HepG2 (cell line): ENCODE measurements around the gene MRPL27. TPM values are rescaled to one million over a fixed set of nuclear protein-coding genes. Genes with fewer than 3 reads are reported as not detected.

Experiments used
- ATAC-seq: fragments of 200-7000 bp; cut with Tn5 transposase; 3 replicates; pipeline ENCODE4 v1.9.1; 2020; ENCODE audit warnings: mild to moderate bottlenecking, moderate library complexity
- BruUV-seq: library from RNA; stranded (reverse); fragments of 400-500 nt; replicated peaks from 2 replicates; lab custom pipeline; 2021; lab: Mats Ljungman, UMichigan
- CTCF ChIA-PET: fragments of 300-600 bp; formaldehyde crosslinking; extraction: SDS; loops from one replicate; lab custom pipeline; 2021; ENCODE audit warnings: low total read pairs, inconsistent platforms, low intra/inter-chr PET ratio; lab: Yijun Ruan, JAX
- POLR2A ChIA-PET: fragments of 350-600 bp; sonication (Branson Sonifier 250); formaldehyde crosslinking; loops from one replicate; lab custom pipeline; 2020; ENCODE audit warnings: antibody characterized with exemption, inconsistent platforms; lab: Yijun Ruan, JAX
- DNase-seq: peaks from one replicate; pipeline ENCODE4 v3.0.0-alpha.2; 2015; ENCODE audit warnings: low spot score
- FAIRE-seq: peaks from 3 replicates; lab custom pipeline; 2011; peaks lifted over from hg19 to GRCh38; lab: Jason Lieb, UNC
- H2AFZ ChIP-seq: one replicate; pipeline ENCODE4 v1.6.1; 2011; ENCODE audit warnings: low read length, inconsistent platforms
- H3K27ac ChIP-seq: fragments of 300-600 bp; 3 replicates; pipeline ENCODE4 v1.8.0; 2011; ENCODE audit warnings: mixed run types, mild to moderate bottlenecking, mixed read lengths, low read length, inconsistent platforms; ENCODE audit not compliant: insufficient read depth; ENCODE audit errors: extremely low read length
- H3K27me3 ChIP-seq, 2 experiments: fragments of 200-600 bp in 1 of 2; 2 replicates in 1 of 2; 3 replicates in 1 of 2; pipeline versions ENCODE4 v1.6.0 to v1.8.0; 2011; ENCODE audit warnings: low read length in 2 of 2, mild to moderate bottlenecking in 2 of 2, moderate library complexity in 2 of 2, inconsistent platforms in 1 of 2; ENCODE audit not compliant: insufficient read depth in 2 of 2, control insufficient read depth in 1 of 2
- H3K36me3 ChIP-seq, 2 experiments: fragments of 200-600 bp in 1 of 2; replicated peaks in 1 of 2; 2 replicates in 1 of 2; 3 replicates in 1 of 2; pipeline versions ENCODE4 v1.5.1 to v1.8.0; 2011; ENCODE audit warnings: low read length in 2 of 2, inconsistent platforms in 1 of 2; ENCODE audit not compliant: insufficient read depth in 2 of 2, control insufficient read depth in 1 of 2
- H3K4me1 ChIP-seq: 2 replicates; pipeline ENCODE4 v1.5.1; 2012; ENCODE audit warnings: low read length, inconsistent platforms; ENCODE audit not compliant: insufficient read depth
- H3K4me2 ChIP-seq: 2 replicates; pipeline ENCODE4 v1.6.0; 2011; ENCODE audit warnings: low read depth, low read length, inconsistent platforms
- H3K4me3 ChIP-seq, 3 experiments: fragments of 200-600 bp in 1 of 3; sonication (generic), shearing (Covaris generic) in 1 of 3; replicated peaks in 1 of 3; 2 replicates each; pipeline ENCODE4 v1.5.1; 2011 to 2016; ENCODE audit warnings: low read length in 3 of 3, inconsistent platforms in 2 of 3, low read depth in 2 of 3, mild to moderate bottlenecking in 2 of 3, control low read depth in 1 of 3, mixed read lengths in 1 of 3; ENCODE audit not compliant: insufficient read depth in 1 of 3
- H3K79me2 ChIP-seq: one replicate; pipeline ENCODE4 v1.6.1; 2011; ENCODE audit warnings: low read length, inconsistent platforms; ENCODE audit not compliant: insufficient read depth
- H3K9ac ChIP-seq: 2 replicates; pipeline ENCODE4 v1.6.0; 2011; ENCODE audit warnings: mild to moderate bottlenecking, low read depth, low read length, inconsistent platforms; ENCODE audit not compliant: insufficient read depth
- H3K9me3 ChIP-seq: 2 replicates; pipeline ENCODE4 v1.5.1; 2012; ENCODE audit warnings: mild to moderate bottlenecking, low read length
- H4K20me1 ChIP-seq: 2 replicates; pipeline ENCODE4 v1.6.0; 2011; ENCODE audit warnings: inconsistent platforms, mild to moderate bottlenecking, low read length, moderate library complexity; ENCODE audit not compliant: insufficient read depth
- EZH2 ChIP-seq: conservative IDR thresholded peaks from 2 replicates; pipeline ENCODE4 v1.6.1; 2012; ENCODE audit warnings: mild to moderate bottlenecking, low read depth, low read length, moderate library complexity
- HNRNPK ChIP-seq: fragments of 200-400 bp; formaldehyde crosslinking; IDR thresholded peaks from 2 replicates; pipeline ENCODE4 v1.6.1; 2018; ENCODE audit warnings: low read length, low read depth, moderate library complexity, mild to moderate bottlenecking; ENCODE audit not compliant: poor library complexity, severe bottlenecking
- REL ChIP-seq: sonication (generic); formaldehyde crosslinking; conservative IDR thresholded peaks from 2 replicates; pipeline ENCODE4 v1.8.0; 2022; ENCODE audit warnings: mild to moderate bottlenecking, missing genetic modification reagents, moderate library complexity
- RELA ChIP-seq: sonication (generic); formaldehyde crosslinking; IDR thresholded peaks from 2 replicates; pipeline ENCODE4 v1.4.0; 2020; ENCODE audit warnings: missing genetic modification reagents
- SRSF9 ChIP-seq: fragments of 200-400 bp; formaldehyde crosslinking; IDR thresholded peaks from 2 replicates; pipeline ENCODE4 v1.6.1; 2018; ENCODE audit warnings: borderline replicate concordance, mild to moderate bottlenecking, low read depth, low read length; ENCODE audit not compliant: insufficient read depth, poor library complexity, severe bottlenecking
- ZBTB20 ChIP-seq: sonication (generic); formaldehyde crosslinking; IDR thresholded peaks from 2 replicates; pipeline ENCODE4 v1.8.1; 2023; ENCODE audit warnings: missing genetic modification reagents, low read depth, mild to moderate bottlenecking, borderline replicate concordance
- ZMYM2 ChIP-seq: sonication (generic); formaldehyde crosslinking; IDR thresholded peaks from 2 replicates; pipeline ENCODE4 v1.8.0; 2022; ENCODE audit warnings: mild to moderate bottlenecking, missing genetic modification reagents
- ZNF34 ChIP-seq: sonication (generic); formaldehyde crosslinking; IDR thresholded peaks from 2 replicates; pipeline ENCODE4 v1.4.0; 2020; ENCODE audit warnings: mild to moderate bottlenecking, missing genetic modification reagents, borderline replicate concordance
- WGBS: methylation state at CpG from one replicate; pipeline ENCODE4 v1.1.6; 2017; ENCODE audit warnings: low lambda C conversion rate; 5-methylcytosine and 5-hydroxymethylcytosine counted together
- in situ Hi-C: cut with HindIII; loops from 2 replicates; pipeline ENCODE4 v1.10.0; 2017; ENCODE audit warnings: low pct_unique_long_range_greater_than_20kb; ENCODE audit not compliant: extremely low pct_ligation_motif_present
- intact Hi-C: fragments of 100-400 bp; cut with micrococcal nuclease; formaldehyde crosslinking; loops from one replicate; pipeline ENCODE4 v1.10.0; 2022; ENCODE audit not compliant: unreplicated experiment
- polyA plus RNA-seq, 8 experiments: library from polyadenylated mRNA; depleted of rRNA in 3 of 8; stranded (reverse) in 7 of 8; unstranded in 1 of 8; fragments of >200 nt; fragmentation: Illumina TruSeq in 4 of 8; extraction: Trizol in 4 of 8; gene quantifications; 2 replicates each; pipeline versions ENCODE4 v1.2.1 to v1.2.3, GENCODE V29; 2011 to 2016; ENCODE audit warnings: low read depth in 4 of 8, missing spikeins in 1 of 8, mixed read lengths in 1 of 8; ENCODE audit not compliant: insufficient read depth in 1 of 8
- total RNA-seq, 5 experiments: library from RNA; depleted of rRNA; stranded (reverse); fragments of >200 nt; fragmentation: Illumina TruSeq; extraction: Trizol; gene quantifications; 2 replicates each; pipeline ENCODE4 v1.2.3, GENCODE V29; 2016; ENCODE audit warnings: low read depth in 1 of 5
- TF ChIP-seq, protein P1 (sequence below): sonication (generic); formaldehyde crosslinking; IDR thresholded peaks from 2 replicates; pipeline ENCODE4 v1.5.0; 2020; ENCODE audit warnings: missing genetic modification reagents, mild to moderate bottlenecking, borderline replicate concordance
- TF ChIP-seq, protein P2 (sequence below): sonication (generic); formaldehyde crosslinking; IDR thresholded peaks from 2 replicates; pipeline ENCODE4 v1.8.0; 2023; ENCODE audit warnings: mild to moderate bottlenecking, missing genetic modification reagents
- TF ChIP-seq, protein P3 (sequence below): sonication (generic); formaldehyde crosslinking; IDR thresholded peaks from 2 replicates; pipeline ENCODE4 v1.4.0; 2020; ENCODE audit warnings: missing genetic modification reagents, borderline replicate concordance
- TF ChIP-seq, protein P4 (sequence below): sonication (generic); IDR thresholded peaks from 2 replicates; pipeline ENCODE4 v1.6.1; 2016; ENCODE audit warnings: low read depth, borderline replicate concordance
- TF ChIP-seq, protein P5 (sequence below): sonication (generic); formaldehyde crosslinking; IDR thresholded peaks from 2 replicates; pipeline ENCODE4 v1.5.1; 2020; ENCODE audit warnings: mild to moderate bottlenecking, missing genetic modification reagents, moderate library complexity
- TF ChIP-seq, protein P6 (sequence below): IDR thresholded peaks from 2 replicates; pipeline ENCODE4 v1.6.1; 2012; ENCODE audit warnings: inconsistent platforms

MRPL27 gene
- total and polyA plus RNA-seq, 2 of the 13 experiments (the other 11 are each of a cell fraction or from before 2014, with no cell fraction given): 137 to 217 TPM

DNA sequence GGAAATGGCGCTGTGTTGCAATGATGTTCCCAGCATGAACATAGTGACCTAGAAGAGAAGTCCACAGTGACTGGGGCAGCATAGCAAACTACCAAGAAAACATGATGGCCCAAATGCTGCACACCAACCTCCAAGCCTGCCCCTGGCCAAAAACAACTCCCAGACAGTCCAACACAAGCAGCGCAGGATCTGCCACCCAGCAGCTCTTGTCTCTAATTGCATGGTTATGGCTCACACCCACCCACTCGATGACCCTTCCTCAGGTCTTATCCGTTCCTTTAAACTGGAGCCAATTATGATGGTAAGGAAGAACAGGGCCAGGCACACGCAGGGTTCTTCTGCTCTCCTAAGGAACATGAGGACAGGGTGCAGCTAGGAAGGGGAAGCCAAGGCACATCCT, 2.9 kb downstream of the MRPL27 start (continued):
- no peak for TF ChIP-seq REL (CRISPR knock-in tag)
- TF ChIP-seq, protein P1, sequence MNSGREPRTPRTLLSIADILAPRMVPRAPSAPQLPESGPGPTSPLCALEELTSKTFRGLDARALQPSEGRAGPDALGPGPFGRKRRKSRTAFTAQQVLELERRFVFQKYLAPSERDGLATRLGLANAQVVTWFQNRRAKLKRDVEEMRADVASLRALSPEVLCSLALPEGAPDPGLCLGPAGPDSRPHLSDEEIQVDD (CRISPR knock-in tag): no peak
- TF ChIP-seq, protein P2, sequence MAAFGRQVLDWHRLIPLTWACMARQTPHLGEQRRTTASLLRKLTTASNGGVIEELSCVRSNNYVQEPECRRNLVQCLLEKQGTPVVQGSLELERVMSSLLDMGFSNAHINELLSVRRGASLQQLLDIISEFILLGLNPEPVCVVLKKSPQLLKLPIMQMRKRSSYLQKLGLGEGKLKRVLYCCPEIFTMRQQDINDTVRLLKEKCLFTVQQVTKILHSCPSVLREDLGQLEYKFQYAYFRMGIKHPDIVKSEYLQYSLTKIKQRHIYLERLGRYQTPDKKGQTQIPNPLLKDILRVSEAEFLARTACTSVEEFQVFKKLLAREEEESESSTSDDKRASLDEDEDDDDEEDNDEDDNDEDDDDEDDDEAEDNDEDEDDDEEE: no peak
- TF ChIP-seq EZH2: no peak
- TF ChIP-seq, protein P3, sequence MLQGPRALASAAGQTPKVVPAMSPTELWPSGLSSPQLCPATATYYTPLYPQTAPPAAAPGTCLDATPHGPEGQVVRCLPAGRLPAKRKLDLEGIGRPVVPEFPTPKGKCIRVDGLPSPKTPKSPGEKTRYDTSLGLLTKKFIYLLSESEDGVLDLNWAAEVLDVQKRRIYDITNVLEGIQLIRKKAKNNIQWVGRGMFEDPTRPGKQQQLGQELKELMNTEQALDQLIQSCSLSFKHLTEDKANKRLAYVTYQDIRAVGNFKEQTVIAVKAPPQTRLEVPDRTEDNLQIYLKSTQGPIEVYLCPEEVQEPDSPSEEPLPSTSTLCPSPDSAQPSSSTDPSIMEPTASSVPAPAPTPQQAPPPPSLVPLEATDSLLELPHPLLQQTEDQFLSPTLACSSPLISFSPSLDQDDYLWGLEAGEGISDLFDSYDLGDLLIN (CRISPR knock-in tag): no peak

DNA sequence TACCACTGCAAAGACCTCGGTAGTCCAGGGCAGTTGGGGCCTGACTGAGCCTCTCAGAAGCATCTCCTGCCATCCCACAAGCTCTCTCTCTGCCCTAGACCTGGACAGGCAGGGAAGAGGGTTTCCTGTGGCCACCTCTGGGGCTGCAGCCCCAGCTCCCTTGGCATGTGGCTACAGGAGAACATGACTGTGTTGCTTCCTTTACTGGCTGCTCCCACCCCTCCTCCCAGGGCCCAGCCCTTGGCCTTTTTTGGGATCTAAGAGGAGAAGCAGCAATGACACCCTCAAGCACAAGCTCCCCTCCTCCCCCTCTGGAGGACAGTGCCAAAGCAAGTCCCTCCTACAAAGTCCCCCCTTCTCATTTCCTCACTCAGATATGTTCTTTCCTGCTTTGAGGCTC, 5.6 kb downstream of the MRPL27 start:
- no peak overlapping the region for H3K27ac ChIP-seq
- ATAC-seq (no peak), DNase-seq (no peak), FAIRE-seq (no peak)
- intact Hi-C loops (no loop called here), in situ Hi-C loops (no loop called here)
- H3K9me3 ChIP-seq: no peaks in the 10 kb centered on the region
- WGBS: 100% methylated on average over 1 of the region's 1 CpG
- H3K27me3 ChIP-seq: no peaks in the 10 kb centered on the region; a peak in 1 of 5 replicates
- POLR2A ChIA-PET: no interaction called here
- H3K9ac ChIP-seq: no peak overlapping the region
- H3K4me2 ChIP-seq: no peak overlapping the region
- H3K4me1 ChIP-seq: peaks cover 43% of the 10 kb centered on the region
- no TSS peak for BruUV-seq
- no peaks in the 10 kb centered on the region for H4K20me1 ChIP-seq
- CTCF ChIA-PET: no interaction called here
- peaks cover 29% of the 10 kb centered on the region for H3K79me2 ChIP-seq
- H2AFZ ChIP-seq: no peak overlapping the region
- peaks cover 33 to 57% of the 10 kb centered on the region in 2 experiments for H3K36me3 ChIP-seq
- TF ChIP-seq ZBTB20 (CRISPR knock-in tag) (no peak), RELA (CRISPR knock-in tag) (no peak), SRSF9 (no peak), HNRNPK (no peak), ZNF34 (no peak), ZMYM2 (no peak)
- TF ChIP-seq, protein P4, sequence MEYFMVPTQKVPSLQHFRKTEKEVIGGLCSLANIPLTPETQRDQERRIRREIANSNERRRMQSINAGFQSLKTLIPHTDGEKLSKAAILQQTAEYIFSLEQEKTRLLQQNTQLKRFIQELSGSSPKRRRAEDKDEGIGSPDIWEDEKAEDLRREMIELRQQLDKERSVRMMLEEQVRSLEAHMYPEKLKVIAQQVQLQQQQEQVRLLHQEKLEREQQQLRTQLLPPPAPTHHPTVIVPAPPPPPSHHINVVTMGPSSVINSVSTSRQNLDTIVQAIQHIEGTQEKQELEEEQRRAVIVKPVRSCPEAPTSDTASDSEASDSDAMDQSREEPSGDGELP: no peak
- TF ChIP-seq, protein P5, sequence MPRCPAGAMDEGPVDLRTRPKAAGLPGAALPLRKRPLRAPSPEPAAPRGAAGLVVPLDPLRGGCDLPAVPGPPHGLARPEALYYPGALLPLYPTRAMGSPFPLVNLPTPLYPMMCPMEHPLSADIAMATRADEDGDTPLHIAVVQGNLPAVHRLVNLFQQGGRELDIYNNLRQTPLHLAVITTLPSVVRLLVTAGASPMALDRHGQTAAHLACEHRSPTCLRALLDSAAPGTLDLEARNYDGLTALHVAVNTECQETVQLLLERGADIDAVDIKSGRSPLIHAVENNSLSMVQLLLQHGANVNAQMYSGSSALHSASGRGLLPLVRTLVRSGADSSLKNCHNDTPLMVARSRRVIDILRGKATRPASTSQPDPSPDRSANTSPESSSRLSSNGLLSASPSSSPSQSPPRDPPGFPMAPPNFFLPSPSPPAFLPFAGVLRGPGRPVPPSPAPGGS (CRISPR knock-in tag): no peak
- TF ChIP-seq, protein P6, sequence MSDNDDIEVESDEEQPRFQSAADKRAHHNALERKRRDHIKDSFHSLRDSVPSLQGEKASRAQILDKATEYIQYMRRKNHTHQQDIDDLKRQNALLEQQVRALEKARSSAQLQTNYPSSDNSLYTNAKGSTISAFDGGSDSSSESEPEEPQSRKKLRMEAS: no peak
- H3K4me3 ChIP-seq: no peak overlapping the region
